HepG2 (cell line): ENCODE results near the gene DNAJB11. TPM values are rescaled to one million over a fixed set of nuclear protein-coding genes. Genes with fewer than 3 reads are reported as not detected.

Experiments used
- AKAP8 ChIP-seq: sonication (generic); formaldehyde crosslinking; IDR thresholded peaks from 2 replicates; pipeline ENCODE4 v1.5.1; 2020; ENCODE audit warnings: mild to moderate bottlenecking, missing genetic modification reagents
- BORCS8-MEF2B ChIP-seq: sonication (generic); formaldehyde crosslinking; IDR thresholded peaks from 2 replicates; pipeline ENCODE4 v1.8.0; 2022; ENCODE audit warnings: mild to moderate bottlenecking, missing genetic modification reagents
- BRCA1 ChIP-seq: sonication (generic); formaldehyde crosslinking; IDR thresholded peaks from 2 replicates; pipeline ENCODE4 v1.4.0; 2020; ENCODE audit warnings: missing genetic modification reagents
- FOSL2 ChIP-seq: sonication (generic); formaldehyde crosslinking; IDR thresholded peaks from 2 replicates; pipeline ENCODE4 v1.4.0; 2020; ENCODE audit warnings: missing genetic modification reagents
- HNF4A ChIP-seq: sonication (generic); formaldehyde crosslinking; IDR thresholded peaks from 2 replicates; pipeline ENCODE4 v1.4.0; 2020; ENCODE audit warnings: missing genetic modification reagents
- HNRNPLL ChIP-seq: fragments of 200-400 bp; formaldehyde crosslinking; IDR thresholded peaks from 2 replicates; pipeline ENCODE4 v1.6.1; 2017; ENCODE audit warnings: mild to moderate bottlenecking, low read depth, low read length; ENCODE audit not compliant: poor library complexity, severe bottlenecking
- KLF11 ChIP-seq: IDR thresholded peaks from 2 replicates; pipeline ENCODE4 v1.6.1; 2016; ENCODE audit warnings: missing compliant biosample characterization
- NFE2 ChIP-seq: sonication (generic); formaldehyde crosslinking; IDR thresholded peaks from 2 replicates; pipeline ENCODE4 v1.4.0; 2020; ENCODE audit warnings: missing genetic modification reagents
- SALL2 ChIP-seq: sonication (generic); formaldehyde crosslinking; IDR thresholded peaks from 2 replicates; pipeline ENCODE4 v1.8.1; 2023; ENCODE audit warnings: mild to moderate bottlenecking, missing genetic modification reagents, inconsistent platforms
- SP140L ChIP-seq: sonication (generic); formaldehyde crosslinking; IDR thresholded peaks from 2 replicates; pipeline ENCODE4 v1.4.0; 2020; ENCODE audit warnings: missing genetic modification reagents, borderline replicate concordance
- TFDP2 ChIP-seq: sonication (generic); formaldehyde crosslinking; IDR thresholded peaks from 2 replicates; pipeline ENCODE4 v1.4.0; 2020; ENCODE audit warnings: missing genetic modification reagents
- ZFAT ChIP-seq: sonication (generic); formaldehyde crosslinking; conservative IDR thresholded peaks from 2 replicates; pipeline ENCODE4 v1.8.1; 2023; ENCODE audit warnings: missing genetic modification reagents, inconsistent platforms
- ZNF33A ChIP-seq: sonication (generic); formaldehyde crosslinking; IDR thresholded peaks from 2 replicates; pipeline ENCODE4 v1.5.1; 2020; ENCODE audit warnings: missing genetic modification reagents, mild to moderate bottlenecking, moderate library complexity, borderline replicate concordance
- ZNF609 ChIP-seq: sonication (generic); formaldehyde crosslinking; IDR thresholded peaks from 2 replicates; pipeline ENCODE4 v1.4.0; 2020; ENCODE audit warnings: mild to moderate bottlenecking, missing genetic modification reagents, borderline replicate concordance
- polyA plus RNA-seq, 8 experiments: library from polyadenylated mRNA; depleted of rRNA in 3 of 8; stranded (reverse) in 7 of 8; unstranded in 1 of 8; fragments of >200 nt; fragmentation: Illumina TruSeq in 4 of 8; extraction: Trizol in 4 of 8; gene quantifications; 2 replicates each; pipeline versions ENCODE4 v1.2.1 to v1.2.3, GENCODE V29; 2011 to 2016; ENCODE audit warnings: low read depth in 4 of 8, missing spikeins in 1 of 8, mixed read lengths in 1 of 8; ENCODE audit not compliant: insufficient read depth in 1 of 8
- total RNA-seq, 5 experiments: library from RNA; depleted of rRNA; stranded (reverse); fragments of >200 nt; fragmentation: Illumina TruSeq; extraction: Trizol; gene quantifications; 2 replicates each; pipeline ENCODE4 v1.2.3, GENCODE V29; 2016; ENCODE audit warnings: low read depth in 1 of 5
- TF ChIP-seq, protein P1 (sequence below): sonication (generic); formaldehyde crosslinking; IDR thresholded peaks from 2 replicates; pipeline ENCODE4 v1.5.0; 2020; ENCODE audit warnings: mild to moderate bottlenecking, missing genetic modification reagents, borderline replicate concordance
- TF ChIP-seq, protein P2 (sequence below): sonication (generic); formaldehyde crosslinking; IDR thresholded peaks from 2 replicates; pipeline ENCODE4 v1.4.0; 2020; ENCODE audit warnings: missing genetic modification reagents; ENCODE audit errors: not compliant biosample characterization

DNAJB11 gene
- total and polyA plus RNA-seq, 2 of the 13 experiments (the other 11 are each of a cell fraction or from before 2014, with no cell fraction given): 41.0 to 132 TPM

DNA sequence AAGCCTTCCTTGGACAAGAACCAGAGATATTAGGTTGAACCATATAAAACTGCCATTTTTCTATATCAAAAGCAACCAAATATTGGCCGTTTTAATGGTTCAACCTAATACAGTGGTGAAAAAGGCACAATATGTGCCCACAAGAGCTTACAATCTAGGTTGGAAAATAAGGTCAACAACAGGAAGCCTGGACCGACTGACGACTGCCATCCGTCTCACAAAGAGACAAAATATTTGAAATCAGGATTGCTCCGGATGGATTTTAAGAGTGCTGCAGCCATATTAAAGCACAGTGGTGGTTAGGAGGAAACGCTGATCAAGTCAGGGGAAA, 43.7 kb downstream of the DNAJB11 start (continued):
- TF ChIP-seq NFE2 (CRISPR knock-in tag) (no peak), BORCS8-MEF2B (CRISPR knock-in tag) (no peak), AKAP8 (CRISPR knock-in tag) (no peak), ZNF33A (no peak), SALL2 (no peak), TFDP2 (CRISPR knock-in tag) (no peak), HNRNPLL (no peak), ZNF609 (no peak), SP140L (CRISPR knock-in tag) (peak; percentile 19; the same call in 1 of the 2 replicates), ZFAT (no peak), BRCA1 (no peak), FOSL2 (no peak), KLF11 (CRISPR knock-in tag) (no peak), HNF4A (CRISPR knock-in tag) (no peak)
- TF ChIP-seq, protein P1, sequence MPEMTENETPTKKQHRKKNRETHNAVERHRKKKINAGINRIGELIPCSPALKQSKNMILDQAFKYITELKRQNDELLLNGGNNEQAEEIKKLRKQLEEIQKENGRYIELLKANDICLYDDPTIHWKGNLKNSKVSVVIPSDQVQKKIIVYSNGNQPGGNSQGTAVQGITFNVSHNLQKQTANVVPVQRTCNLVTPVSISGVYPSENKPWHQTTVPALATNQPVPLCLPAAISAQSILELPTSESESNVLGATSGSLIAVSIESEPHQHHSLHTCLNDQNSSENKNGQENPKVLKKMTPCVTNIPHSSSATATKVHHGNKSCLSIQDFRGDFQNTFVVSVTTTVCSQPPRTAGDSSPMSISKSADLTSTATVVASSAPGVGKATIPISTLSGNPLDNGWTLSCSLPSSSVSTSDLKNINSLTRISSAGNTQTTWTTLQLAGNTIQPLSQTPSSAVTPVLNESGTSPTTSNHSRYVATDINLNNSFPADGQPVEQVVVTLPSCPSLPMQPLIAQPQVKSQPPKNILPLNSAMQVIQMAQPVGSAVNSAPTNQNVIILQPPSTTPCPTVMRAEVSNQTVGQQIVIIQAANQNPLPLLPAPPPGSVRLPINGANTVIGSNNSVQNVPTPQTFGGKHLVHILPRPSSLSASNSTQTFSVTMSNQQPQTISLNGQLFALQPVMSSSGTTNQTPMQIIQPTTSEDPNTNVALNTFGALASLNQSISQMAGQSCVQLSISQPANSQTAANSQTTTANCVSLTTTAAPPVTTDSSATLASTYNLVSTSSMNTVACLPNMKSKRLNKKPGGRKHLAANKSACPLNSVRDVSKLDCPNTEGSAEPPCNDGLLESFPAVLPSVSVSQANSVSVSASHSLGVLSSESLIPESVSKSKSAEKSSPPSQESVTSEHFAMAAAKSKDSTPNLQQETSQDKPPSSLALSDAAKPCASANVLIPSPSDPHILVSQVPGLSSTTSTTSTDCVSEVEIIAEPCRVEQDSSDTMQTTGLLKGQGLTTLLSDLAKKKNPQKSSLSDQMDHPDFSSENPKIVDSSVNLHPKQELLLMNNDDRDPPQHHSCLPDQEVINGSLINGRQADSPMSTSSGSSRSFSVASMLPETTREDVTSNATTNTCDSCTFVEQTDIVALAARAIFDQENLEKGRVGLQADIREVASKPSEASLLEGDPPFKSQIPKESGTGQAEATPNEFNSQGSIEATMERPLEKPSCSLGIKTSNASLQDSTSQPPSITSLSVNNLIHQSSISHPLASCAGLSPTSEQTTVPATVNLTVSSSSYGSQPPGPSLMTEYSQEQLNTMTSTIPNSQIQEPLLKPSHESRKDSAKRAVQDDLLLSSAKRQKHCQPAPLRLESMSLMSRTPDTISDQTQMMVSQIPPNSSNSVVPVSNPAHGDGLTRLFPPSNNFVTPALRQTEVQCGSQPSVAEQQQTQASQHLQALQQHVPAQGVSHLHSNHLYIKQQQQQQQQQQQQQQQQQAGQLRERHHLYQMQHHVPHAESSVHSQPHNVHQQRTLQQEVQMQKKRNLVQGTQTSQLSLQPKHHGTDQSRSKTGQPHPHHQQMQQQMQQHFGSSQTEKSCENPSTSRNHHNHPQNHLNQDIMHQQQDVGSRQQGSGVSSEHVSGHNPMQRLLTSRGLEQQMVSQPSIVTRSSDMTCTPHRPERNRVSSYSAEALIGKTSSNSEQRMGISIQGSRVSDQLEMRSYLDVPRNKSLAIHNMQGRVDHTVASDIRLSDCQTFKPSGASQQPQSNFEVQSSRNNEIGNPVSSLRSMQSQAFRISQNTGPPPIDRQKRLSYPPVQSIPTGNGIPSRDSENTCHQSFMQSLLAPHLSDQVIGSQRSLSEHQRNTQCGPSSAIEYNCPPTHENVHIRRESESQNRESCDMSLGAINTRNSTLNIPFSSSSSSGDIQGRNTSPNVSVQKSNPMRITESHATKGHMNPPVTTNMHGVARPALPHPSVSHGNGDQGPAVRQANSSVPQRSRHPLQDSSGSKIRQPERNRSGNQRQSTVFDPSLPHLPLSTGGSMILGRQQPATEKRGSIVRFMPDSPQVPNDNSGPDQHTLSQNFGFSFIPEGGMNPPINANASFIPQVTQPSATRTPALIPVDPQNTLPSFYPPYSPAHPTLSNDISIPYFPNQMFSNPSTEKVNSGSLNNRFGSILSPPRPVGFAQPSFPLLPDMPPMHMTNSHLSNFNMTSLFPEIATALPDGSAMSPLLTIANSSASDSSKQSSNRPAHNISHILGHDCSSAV (CRISPR knock-in tag): no peak
- TF ChIP-seq, protein P2, sequence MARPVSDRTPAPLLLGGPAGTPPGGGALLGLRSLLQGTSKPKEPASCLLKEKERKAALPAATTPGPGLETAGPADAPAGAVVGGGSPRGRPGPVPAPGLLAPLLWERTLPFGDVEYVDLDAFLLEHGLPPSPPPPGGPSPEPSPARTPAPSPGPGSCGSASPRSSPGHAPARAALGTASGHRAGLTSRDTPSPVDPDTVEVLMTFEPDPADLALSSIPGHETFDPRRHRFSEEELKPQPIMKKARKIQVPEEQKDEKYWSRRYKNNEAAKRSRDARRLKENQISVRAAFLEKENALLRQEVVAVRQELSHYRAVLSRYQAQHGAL (CRISPR knock-in tag): no peak
